Activated CD4-positive, alpha-beta memory T cell treated with anti-CD3 and anti-CD28 coated beads for 36 hours (primary cell): ENCODE data around the gene HAPLN3. TPM values are rescaled to one million over a fixed set of nuclear protein-coding genes. Genes with fewer than 3 reads are reported as not detected.

Experiments used
- CTCF ChIA-PET: fragments of 350-600 bp; sonication (Branson Sonifier 250); formaldehyde crosslinking; loops from one replicate; lab custom pipeline; 2021; ENCODE audit warnings: antibody characterized with exemption, inconsistent platforms; lab: Charles Lee
- POLR2A ChIA-PET: fragments of 350-600 bp; sonication (Branson Sonifier 250); formaldehyde crosslinking; loops from one replicate; lab custom pipeline; 2021; ENCODE audit warnings: antibody characterized with exemption; lab: Charles Lee
- DNase-seq: peaks from one replicate; pipeline ENCODE4 v3.0.0-alpha.2; 2020
- H3K27ac Mint-ChIP-seq: one replicate; pipeline ENCODE4 v1.8.0; 2021; ENCODE audit warnings: mixed read lengths
- H3K27me3 Mint-ChIP-seq: one replicate; pipeline ENCODE4 v1.8.0; 2021; ENCODE audit warnings: mixed read lengths
- H3K36me3 Mint-ChIP-seq: one replicate; pipeline ENCODE4 v1.8.0; 2021; ENCODE audit warnings: mixed read lengths
- H3K4me1 Mint-ChIP-seq: one replicate; pipeline ENCODE4 v1.8.0; 2021; ENCODE audit warnings: low read depth, mixed read lengths
- H3K4me3 Mint-ChIP-seq: one replicate; pipeline ENCODE4 v1.8.0; 2021; ENCODE audit warnings: mild to moderate bottlenecking, mixed read lengths
- H3K9me3 Mint-ChIP-seq: one replicate; pipeline ENCODE4 v1.8.0; 2021; ENCODE audit warnings: mixed read lengths
- intact Hi-C: fragments of 100-400 bp; cut with micrococcal nuclease; formaldehyde crosslinking; loops from one replicate; pipeline ENCODE4 v1.15.1; 2023
- total RNA-seq, 2 experiments: library from RNA; stranded (reverse); gene quantifications; one replicate each; pipeline ENCODE4 v1.2.3, GENCODE V29; 2021

Gene HAPLN3
- total RNA-seq, 2 experiments from 2014 or later, result 44.7 to 47.1 TPM

DNA sequence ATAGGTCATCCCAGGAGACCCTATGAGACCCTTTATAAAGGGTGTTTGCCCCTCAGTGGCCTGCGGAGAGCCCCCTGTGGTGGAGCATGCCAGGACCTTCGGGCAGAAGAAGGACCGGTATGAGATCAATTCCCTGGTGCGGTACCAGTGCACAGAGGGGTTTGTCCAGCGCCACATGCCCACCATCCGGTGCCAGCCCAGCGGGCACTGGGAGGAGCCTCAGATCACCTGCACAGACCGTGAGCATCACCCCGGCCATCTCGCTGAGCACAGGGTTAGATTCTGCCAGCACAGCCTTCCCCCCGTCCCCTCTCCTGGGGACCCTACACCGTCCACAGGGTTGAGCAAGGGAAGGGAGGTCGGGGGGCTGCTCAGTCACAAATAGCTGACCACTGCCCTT is 21.6 kb downstream of the HAPLN3 start:
- POLR2A ChIA-PET, result no interaction called here

DNA sequence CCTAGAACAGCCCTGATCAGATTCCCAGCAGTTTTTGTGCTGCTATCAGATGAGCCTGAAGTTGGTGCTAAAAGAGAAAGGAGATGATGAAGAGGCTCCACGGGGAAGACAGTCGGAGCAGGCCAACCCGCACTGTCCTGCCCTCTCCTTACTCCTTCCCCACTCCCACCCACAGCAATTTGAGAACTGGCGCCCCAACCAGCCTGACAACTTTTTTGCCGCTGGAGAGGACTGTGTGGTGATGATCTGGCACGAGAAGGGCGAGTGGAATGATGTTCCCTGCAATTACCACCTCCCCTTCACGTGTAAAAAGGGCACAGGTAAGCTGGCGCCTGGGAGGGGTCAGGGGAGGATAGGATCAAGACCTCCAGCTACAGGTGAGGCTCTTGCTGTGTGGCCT is 22.6 kb downstream of the HAPLN3 start:
- POLR2A ChIA-PET, result no interaction called here
- H3K27ac Mint-ChIP-seq, result no peak overlapping the region
- intact Hi-C loops, result no loop called here
- CTCF ChIA-PET, result no interaction called here
- no peak overlapping the region for H3K4me3 Mint-ChIP-seq
- H3K9me3 Mint-ChIP-seq, result no peaks in the 10 kb centered on the region
- peaks cover 5% of the 10 kb centered on the region for H3K36me3 Mint-ChIP-seq
- DNase-seq, result no peak
- no peaks in the 10 kb centered on the region for H3K27me3 Mint-ChIP-seq
- H3K4me1 Mint-ChIP-seq, result no peaks in the 10 kb centered on the region

More for the DNA sequence above, 21.6 kb downstream of the HAPLN3 start:
- Mint-ChIP-seq H3K36me3 (peaks cover 10% of the 10 kb centered on the region), H3K9me3 (no peaks in the 10 kb centered on the region), H3K27ac (no peak overlapping the region), H3K27me3 (no peaks in the 10 kb centered on the region), H3K4me3 (no peak overlapping the region), H3K4me1 (no peaks in the 10 kb centered on the region)
- CTCF ChIA-PET, result no interaction called here
- intact Hi-C loops, result no loop called here
- no peak for DNase-seq

DNA sequence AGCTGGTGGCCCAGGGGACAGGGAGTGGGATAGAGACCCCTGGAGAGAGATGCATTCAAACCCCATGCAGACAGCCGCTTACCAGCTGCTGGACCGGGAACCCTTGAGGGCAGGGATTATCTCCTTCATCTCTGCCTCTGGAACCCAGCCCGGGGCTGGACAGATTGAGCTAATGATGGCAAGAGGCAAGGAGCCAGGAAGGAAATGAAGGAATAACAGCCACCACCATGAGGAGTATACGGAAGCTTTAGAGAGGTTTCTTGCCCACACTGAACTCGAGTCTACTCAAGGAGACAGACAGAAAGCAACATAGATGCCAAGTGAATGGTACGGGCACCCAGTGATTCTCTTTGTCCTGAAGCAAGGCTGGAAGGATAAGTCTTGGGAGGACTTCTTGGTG is 23.2 kb downstream of the HAPLN3 start:
- Mint-ChIP-seq H3K27ac (no peak overlapping the region), H3K4me3 (no peak overlapping the region), H3K4me1 (no peaks in the 10 kb centered on the region), H3K36me3 (peaks cover 5% of the 10 kb centered on the region), H3K9me3 (no peaks in the 10 kb centered on the region), H3K27me3 (no peaks in the 10 kb centered on the region)
- CTCF ChIA-PET, result no interaction called here
- intact Hi-C loops, result no loop called here
- POLR2A ChIA-PET, result no interaction called here
- no peak for DNase-seq

DNA sequence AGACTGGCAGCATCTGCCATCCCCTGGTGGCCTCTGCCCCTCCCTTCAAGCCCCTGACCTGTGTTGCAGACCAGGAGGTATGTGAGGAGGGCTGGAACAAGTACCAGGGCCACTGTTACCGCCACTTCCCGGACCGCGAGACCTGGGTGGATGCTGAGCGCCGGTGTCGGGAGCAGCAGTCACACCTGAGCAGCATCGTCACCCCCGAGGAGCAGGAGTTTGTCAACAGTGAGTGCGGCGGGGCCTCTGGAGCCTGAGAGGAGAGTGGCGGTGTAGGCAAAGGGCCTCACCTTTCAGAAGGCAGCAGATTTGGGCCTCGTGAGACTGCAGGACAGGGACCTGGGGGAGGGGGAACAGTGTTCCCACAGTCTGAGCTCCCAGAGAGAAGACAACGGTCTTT is 24.0 kb downstream of the HAPLN3 start:
- Mint-ChIP-seq H3K27ac (no peak overlapping the region), H3K9me3 (no peaks in the 10 kb centered on the region), H3K4me3 (no peak overlapping the region), H3K27me3 (no peaks in the 10 kb centered on the region), H3K4me1 (no peaks in the 10 kb centered on the region), H3K36me3 (peaks cover 2% of the 10 kb centered on the region)
- no peak for DNase-seq
- POLR2A ChIA-PET, result no interaction called here
- CTCF ChIA-PET, result interaction anchor here (1.1 to 1.4 kb wide), 2 partner anchors 8 to 81 kb away, joined by 3 to 7 read pairs; no protein-coding TSS in a partner anchor
- intact Hi-C loops, result no loop called here

DNA sequence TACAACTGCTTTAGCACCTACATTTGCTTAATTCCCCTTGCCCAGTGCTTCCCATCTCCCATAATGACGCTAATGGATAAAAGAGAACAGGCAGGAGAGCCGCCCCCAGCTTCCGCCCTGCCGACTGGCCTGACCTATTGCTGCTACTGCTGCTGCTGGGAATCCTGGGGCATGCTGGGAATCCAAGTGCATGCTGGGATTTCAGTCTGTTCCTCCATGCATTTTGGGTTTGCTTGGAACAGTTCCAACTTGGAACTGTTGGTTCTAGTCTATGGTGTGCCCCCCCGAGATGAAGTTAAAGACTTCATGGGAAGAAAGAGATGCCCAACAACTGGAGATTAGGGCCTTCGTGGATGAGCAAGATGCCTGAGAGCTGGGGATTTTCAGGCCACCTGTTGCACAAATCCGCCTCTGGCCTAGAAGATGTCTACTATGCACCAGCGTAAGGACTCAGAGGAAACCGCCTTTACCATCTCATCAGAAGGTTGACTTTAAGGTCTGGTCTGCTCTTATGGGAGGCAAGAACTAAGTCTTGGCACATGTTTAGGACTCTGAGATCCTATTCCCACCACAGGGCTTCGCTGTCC is 29.0 kb downstream of the HAPLN3 start:
- POLR2A ChIA-PET, result no interaction called here
- no peak overlapping the region for H3K4me3 Mint-ChIP-seq
- H3K27me3 Mint-ChIP-seq, result no peaks in the 10 kb centered on the region
- H3K9me3 Mint-ChIP-seq, result no peaks in the 10 kb centered on the region
- no peaks in the 10 kb centered on the region for H3K36me3 Mint-ChIP-seq
- CTCF ChIA-PET, result no interaction called here
- no peaks in the 10 kb centered on the region for H3K4me1 Mint-ChIP-seq
- intact Hi-C loops, result no loop called here
- no peak for DNase-seq
- H3K27ac Mint-ChIP-seq, result no peak overlapping the region

DNA sequence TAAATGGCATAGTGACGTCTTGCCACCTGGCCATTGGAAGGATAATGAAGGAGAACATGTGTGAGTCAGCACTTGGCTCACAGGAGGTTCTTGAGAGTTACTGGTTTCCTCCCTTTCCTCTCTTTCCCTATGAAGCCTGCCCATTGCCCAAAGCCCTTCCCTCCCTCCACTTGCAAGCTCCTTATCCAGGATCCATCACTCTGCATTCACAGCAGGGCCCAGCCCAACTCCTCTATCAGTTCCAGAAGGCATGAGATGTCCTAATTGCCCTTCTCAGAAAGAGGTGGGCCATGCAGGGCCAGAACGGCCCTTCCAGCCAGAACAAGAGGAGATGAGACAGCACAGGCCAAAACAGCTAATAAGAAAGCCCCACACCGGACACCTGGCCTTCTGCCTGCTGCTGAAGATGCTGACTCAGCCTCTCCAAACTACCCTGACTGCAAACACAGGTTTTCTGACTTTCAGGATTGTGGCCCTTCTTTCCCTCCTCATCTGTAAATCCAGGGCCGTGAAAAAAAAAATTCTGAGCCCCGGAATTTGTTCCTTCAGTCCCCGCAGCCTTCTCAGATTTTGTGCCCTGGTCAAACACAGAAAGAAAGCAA is 29.7 kb downstream of the HAPLN3 start:
- Mint-ChIP-seq H3K4me3 (no peak overlapping the region), H3K9me3 (no peaks in the 10 kb centered on the region), H3K27me3 (no peaks in the 10 kb centered on the region), H3K36me3 (no peaks in the 10 kb centered on the region), H3K27ac (no peak overlapping the region), H3K4me1 (no peaks in the 10 kb centered on the region)
- ChIA-PET CTCF (no interaction called here), POLR2A (no interaction called here)
- intact Hi-C loops, result no loop called here
- DNase-seq, result no peak

DNA sequence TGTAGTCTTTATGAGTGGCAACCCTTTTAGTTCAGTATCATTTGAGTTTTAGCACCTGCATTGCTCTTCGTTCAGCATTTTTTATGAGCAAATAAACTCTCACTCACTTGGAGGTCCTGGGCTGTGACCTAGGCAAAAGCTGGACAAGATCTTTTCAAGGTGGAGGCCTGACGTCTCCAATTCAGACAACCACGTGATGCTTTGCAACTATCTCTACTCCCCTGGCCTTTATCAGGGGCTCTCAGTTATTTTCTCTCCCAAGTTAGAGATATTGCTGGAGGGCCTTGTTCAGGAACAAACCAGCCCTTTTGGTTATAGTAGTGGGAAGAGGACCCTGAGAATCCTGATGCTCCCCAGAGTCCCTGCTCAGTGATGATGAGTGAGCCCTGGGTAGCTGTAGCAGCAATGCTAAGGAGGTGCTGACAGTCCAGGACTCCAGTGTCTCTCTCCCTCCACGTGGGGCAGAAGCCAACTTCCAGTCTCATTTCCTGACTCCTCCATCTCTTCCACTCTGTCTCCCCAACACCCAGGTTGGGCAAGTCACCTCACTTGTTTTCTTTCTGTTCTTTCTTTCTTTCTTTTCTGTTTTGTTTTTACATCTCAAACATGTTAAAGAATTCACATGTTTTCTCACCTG is 30.4 kb downstream of the HAPLN3 start:
- Mint-ChIP-seq H3K27me3 (no peaks in the 10 kb centered on the region), H3K4me3 (no peak overlapping the region), H3K4me1 (no peaks in the 10 kb centered on the region), H3K36me3 (no peaks in the 10 kb centered on the region), H3K27ac (no peak overlapping the region), H3K9me3 (no peaks in the 10 kb centered on the region)
- ChIA-PET CTCF (no interaction called here), POLR2A (no interaction called here)
- intact Hi-C loops, result no loop called here
- no peak for DNase-seq

DNA sequence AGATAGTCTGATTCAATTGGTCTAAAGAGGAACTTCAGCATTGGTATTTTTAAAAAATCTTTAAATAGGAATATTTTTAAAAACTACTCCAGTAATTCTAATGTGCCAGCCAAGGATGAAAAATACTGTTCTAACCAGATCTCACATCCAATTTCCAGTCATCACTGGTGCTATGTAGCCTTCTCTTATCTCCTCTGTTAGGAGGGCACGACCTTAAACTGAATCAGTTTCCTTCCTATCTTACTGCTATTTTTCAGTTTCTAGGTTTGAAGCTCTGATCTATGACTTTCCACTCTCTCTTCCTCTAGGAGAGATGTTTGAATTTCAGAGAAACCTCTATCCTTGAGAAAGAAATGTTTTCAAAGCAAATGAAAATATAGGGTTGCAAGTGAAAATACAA is 31.9 kb downstream of the HAPLN3 start:
- Mint-ChIP-seq H3K9me3 (no peaks in the 10 kb centered on the region), H3K27ac (no peak overlapping the region), H3K36me3 (peaks cover 4% of the 10 kb centered on the region), H3K4me3 (no peak overlapping the region), H3K27me3 (peaks cover 1% of the 10 kb centered on the region), H3K4me1 (no peaks in the 10 kb centered on the region)
- ChIA-PET CTCF (no interaction called here), POLR2A (no interaction called here)
- intact Hi-C loops, result no loop called here
- no peak for DNase-seq

DNA sequence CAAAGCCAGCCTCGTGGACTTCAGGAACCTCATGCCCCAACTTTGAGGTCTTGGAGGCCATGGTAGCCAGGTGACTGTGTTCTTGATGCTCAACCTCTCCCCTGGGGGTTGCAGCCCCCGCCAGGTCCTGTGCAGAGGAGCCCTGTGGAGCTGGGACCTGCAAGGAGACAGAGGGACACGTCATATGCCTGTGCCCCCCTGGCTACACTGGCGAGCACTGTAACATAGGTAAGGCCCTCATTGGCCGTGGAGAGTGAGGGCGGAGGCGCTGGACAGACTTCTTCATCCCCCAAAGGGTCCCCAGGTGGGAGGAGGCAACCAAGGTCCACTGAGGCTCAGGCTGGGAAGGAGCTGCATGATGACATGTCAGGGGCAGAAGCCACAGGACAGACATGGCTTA is 35.1 kb downstream of the HAPLN3 start:
- intact Hi-C loops, result no loop called here
- CTCF ChIA-PET, result no interaction called here

DNA sequence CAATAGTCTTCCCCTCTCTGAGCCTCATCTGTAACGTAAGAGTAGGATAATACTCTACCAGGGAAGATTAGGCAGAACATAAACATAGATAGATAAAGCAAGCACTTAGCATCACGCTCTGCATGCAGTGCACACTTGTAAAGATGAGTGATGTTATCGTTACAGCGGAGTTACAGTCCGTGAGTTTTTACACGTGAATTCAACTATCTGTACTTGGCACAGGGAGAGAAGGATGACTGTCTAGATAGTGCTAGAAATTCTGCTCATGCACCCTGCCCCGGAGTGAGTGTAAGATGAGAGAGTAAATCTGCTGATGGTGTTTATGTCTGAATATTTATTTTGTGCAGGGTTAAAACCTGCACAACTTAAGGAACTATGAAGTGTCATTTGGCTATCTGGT is 35.8 kb downstream of the HAPLN3 start:
- Mint-ChIP-seq H3K27ac (no peak overlapping the region), H3K4me1 (no peaks in the 10 kb centered on the region), H3K4me3 (no peak overlapping the region), H3K36me3 (peaks cover 8% of the 10 kb centered on the region), H3K9me3 (peaks cover 6% of the 10 kb centered on the region), H3K27me3 (peaks cover 1% of the 10 kb centered on the region)
- POLR2A ChIA-PET, result no interaction called here
- intact Hi-C loops, result no loop called here
- CTCF ChIA-PET, result no interaction called here
- DNase-seq, result no peak

More for the DNA sequence above, 35.1 kb downstream of the HAPLN3 start:
- H3K36me3 Mint-ChIP-seq, result peaks cover 4% of the 10 kb centered on the region
- POLR2A ChIA-PET, result no interaction called here
- no peak for DNase-seq
- H3K9me3 Mint-ChIP-seq, result no peaks in the 10 kb centered on the region
- no peak overlapping the region for H3K27ac Mint-ChIP-seq
- no peaks in the 10 kb centered on the region for H3K4me1 Mint-ChIP-seq
- H3K4me3 Mint-ChIP-seq, result no peak overlapping the region
- H3K27me3 Mint-ChIP-seq, result peaks cover 1% of the 10 kb centered on the region

DNA sequence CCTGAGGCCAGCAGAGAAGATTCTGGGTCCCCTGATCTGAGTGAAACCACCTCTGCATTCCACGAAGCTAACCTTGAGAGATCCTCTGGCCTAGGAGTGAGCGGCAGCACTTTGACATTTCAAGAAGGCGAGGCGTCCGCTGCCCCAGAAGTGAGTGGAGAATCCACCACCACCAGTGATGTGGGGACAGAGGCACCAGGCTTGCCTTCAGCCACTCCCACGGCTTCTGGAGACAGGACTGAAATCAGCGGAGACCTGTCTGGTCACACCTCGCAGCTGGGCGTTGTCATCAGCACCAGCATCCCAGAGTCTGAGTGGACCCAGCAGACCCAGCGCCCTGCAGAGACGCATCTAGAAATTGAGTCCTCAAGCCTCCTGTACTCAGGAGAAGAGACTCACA is 36.4 kb downstream of the HAPLN3 start:
- H3K4me3 Mint-ChIP-seq, result no peak overlapping the region
- H3K9me3 Mint-ChIP-seq, result peaks cover 11% of the 10 kb centered on the region
- POLR2A ChIA-PET, result no interaction called here
- H3K4me1 Mint-ChIP-seq, result no peaks in the 10 kb centered on the region
- H3K36me3 Mint-ChIP-seq, result peaks cover 9% of the 10 kb centered on the region
- no peak overlapping the region for H3K27ac Mint-ChIP-seq
- CTCF ChIA-PET, result no interaction called here
- intact Hi-C loops, result no loop called here
- no peak for DNase-seq
- peaks cover 1% of the 10 kb centered on the region for H3K27me3 Mint-ChIP-seq

DNA sequence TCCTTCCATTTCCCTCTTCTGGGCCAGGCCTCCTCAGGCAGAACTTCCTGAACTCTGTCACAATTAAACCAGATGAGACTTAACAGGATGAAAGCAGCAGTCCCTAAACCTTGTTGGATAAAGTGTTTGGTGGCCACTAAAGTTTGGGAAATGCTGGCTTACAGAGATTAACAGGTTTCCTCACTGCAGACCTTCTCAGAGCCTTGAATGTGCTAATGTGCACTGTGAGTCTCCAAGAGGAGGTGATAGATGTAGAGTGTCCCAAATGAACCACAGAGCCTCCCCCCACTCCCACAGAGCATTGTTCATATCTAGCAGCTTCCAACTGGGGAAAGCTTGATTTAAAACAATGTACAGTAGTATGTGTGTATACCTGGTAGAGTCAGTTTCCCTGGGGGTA is 42.9 kb downstream of the HAPLN3 start:
- intact Hi-C loops, result no loop called here
- DNase-seq, result no peak
- POLR2A ChIA-PET, result no interaction called here
- CTCF ChIA-PET, result no interaction called here
- Mint-ChIP-seq H3K4me1 (no peaks in the 10 kb centered on the region), H3K27ac (no peak overlapping the region), H3K27me3 (no peaks in the 10 kb centered on the region), H3K36me3 (peaks cover 5% of the 10 kb centered on the region), H3K9me3 (peaks cover 14% of the 10 kb centered on the region), H3K4me3 (no peak overlapping the region)
